GM15510 (cell line): ENCODE data around the gene NUDT19.

Source experiments
- POLR2A ChIP-seq: IDR thresholded peaks from 3 replicates; pipeline ENCODE4 v1.6.1; 2011; ENCODE audit warnings: borderline replicate concordance; ENCODE audit not compliant: insufficient read length; ENCODE audit errors: extremely low read depth

Gene NUDT19

DNA sequence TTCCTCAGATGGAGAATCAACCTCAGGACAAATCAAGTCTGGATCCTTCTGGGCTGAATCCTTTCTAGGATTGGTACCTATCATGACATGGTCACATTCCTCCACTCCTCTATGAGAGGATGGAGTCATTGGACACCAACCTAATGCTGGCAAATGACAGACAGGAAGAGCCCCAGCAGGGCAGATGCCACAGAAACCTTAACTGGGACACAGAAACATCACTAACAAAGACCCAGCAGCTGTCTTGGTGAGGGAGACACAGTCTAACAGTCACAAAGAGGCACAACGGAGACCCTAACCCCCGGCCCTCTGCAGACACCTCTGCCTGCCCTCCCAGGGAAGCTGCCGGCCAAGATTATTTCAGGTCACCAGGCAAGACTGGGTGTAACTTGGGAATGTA is 18.8 kb upstream of the NUDT19 start:
- no peak for TF ChIP-seq POLR2A

DNA sequence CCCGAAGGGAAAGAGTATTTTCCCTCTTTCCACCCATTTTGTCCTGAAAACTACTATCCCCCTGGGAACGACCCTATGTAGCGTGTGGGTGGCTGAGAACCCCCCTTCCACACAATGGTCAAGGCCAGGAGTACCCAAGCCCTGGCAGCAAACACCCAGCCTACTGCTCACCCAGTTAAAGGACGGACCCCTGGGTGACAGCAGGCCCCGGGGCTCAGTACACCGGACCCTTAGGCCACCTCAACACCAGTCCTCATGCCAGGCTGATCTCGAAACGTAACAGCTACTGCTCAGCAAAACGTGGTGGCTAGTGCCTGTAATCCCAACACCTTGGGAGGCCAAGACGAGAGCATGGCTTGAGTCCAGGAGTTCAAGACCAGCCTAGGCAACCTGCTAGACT is 18.0 kb upstream of the NUDT19 start:
- no peak for TF ChIP-seq POLR2A

DNA sequence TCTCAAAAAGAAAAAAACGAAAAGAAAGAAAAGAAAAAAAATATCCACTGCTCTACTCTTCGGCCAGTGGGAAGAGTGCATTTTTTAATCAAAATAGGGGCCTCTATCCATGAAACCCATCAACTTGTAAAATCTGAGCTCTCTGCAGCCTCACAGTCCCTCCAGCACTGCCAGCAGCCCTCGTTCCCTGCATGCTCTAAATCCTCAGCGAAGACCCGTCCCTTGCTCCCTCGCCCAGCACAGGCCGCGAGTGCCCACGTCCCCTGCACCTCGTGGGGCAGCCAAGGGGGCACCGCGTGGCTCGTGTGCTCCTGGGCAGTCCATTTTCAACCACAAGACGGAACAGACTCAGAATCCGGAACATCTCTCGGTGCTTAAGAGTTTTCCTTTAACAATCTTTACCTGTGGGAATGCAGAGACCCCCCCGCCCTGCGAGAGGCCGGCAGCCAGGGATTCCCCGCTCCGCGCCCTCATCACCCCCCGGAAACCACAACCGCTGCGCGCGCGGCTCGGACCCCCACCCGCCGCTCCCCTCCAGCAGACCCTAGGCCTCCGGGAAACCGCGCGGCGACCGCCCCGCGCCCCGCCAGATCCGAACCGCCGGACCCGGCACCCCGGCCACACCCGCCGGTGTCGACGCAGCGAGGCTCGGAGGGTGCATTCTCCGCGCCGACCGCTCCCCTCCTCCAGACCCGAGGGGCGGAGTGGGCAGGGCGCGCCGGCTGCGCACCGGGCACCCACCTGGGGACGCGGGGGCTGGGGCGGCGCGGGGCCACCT is 17.3 kb upstream of the NUDT19 start:
- TF ChIP-seq POLR2A, result no peak

DNA sequence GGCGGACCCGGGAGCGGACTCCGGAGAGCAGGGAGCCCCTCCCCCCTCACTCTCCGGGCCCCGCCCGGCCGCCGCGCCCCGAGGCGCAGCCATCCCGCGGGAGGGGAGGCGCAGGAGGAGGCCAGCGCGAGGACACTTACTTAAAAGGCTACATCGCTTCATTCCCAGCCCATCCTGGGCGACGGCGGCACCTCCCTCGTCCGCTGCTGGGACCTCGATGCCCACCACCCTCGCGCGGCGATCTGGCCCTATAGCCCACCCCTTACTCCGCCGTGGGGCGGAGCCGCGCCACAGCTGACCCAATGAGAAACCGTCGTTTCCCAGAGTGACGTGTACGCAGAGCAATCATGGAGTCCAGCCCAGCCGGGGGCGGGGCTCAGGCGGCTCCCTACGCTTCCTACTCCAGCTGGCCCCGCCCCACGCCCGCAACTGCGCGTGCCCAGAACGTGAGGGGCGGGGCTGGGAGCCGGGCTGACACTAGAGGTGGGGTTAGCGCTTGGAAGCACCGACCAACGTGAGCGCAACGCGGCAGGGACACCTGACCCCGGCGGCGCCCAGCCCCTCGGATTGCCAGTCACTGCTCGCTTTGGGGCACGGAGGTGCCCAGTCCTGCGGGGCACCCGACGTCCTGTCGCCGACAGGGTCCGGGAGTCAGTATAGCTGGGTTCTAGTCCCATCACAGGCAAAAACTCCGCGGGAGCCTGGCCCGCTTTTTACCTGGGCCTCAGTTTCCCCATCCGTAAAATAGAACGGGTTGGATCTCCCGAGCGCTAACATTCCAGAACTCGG is 16.5 kb upstream of the NUDT19 start, which contains the start of gene ANKRD27:
Gene ANKRD27 (minus strand): TSS at position 250 of the 789 bp plus-strand sequence. CDS start 16,165 bp downstream, outside the sequence.
- peak; percentile 64 for TF ChIP-seq POLR2A

DNA sequence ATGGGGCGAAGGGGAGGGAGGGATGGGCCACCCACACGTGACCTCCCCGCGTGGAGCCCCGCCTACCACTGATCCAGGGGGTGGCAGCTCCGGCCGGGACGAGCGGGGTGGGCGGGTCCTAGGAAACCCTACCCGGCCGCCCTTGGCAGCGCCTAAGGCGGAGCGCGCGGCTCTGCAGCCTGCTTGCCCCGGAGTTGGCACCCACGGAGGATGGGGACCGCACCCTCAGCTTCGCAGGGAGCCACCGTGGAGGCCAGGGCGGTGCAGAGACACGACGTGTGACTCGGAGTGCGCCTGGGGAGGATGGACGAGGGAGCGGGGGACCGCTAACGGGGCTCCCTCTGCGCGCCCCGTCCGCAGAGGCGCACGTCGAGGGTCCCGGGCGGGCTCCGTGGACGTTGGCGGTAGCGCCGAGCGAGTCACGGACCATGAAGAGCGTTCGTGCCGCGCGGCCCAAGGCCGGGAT is 15.9 kb upstream of the NUDT19 start, which contains the start of gene RGS9BP:
Gene RGS9BP (plus strand): TSS at position 129 of the 466 bp plus-strand sequence. CDS start 416 bp downstream, outside the sequence.
- no peak for TF ChIP-seq POLR2A

DNA sequence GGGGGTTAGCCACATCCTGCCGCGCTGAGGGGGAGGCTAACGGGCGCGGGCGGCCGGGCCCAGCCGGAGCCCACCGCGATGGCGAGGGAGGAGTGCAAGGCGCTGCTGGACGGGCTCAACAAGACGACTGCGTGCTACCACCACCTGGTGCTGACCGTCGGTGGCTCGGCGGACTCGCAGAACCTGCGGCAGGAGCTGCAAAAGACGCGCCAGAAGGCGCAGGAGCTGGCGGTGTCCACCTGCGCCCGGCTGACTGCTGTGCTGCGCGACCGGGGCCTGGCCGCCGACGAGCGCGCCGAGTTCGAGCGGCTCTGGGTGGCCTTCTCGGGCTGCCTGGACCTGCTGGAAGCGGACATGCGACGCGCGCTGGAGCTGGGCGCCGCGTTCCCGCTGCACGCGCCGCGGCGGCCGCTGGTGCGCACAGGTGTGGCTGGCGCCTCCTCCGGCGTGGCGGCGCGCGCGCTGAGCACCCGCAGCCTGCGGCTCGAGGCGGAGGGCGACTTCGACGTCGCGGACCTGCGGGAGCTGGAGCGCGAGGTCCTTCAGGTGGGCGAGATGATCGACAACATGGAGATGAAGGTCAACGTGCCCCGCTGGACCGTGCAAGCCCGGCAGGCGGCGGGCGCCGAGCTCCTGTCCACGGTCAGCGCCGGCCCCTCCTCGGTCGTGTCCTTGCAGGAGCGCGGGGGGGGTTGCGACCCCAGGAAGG is 15.3 kb upstream of the NUDT19 start:
- no peak for TF ChIP-seq POLR2A

DNA sequence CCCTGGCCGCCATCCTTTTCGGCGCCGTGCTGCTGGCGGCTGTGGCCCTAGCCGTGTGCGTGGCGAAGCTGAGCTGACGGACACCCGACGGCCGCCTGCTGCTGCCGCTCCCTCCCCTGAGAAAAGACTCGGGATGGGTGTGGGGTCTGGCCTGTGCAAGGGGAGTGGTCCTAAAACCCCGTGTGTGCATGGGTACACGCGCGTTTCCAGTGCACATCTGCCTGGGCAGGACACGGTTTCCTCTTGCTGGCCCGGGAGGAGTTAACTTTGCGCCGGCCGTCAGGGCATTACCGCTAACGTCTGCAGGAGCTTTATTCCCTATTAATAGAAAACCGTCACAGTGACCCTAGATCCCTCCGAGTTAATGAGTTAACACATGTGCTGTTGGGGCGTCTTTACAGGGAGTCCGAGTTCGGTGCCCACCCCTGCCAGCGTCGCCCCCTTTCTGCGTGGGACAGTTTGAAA is 14.7 kb upstream of the NUDT19 start:
- no peak for TF ChIP-seq POLR2A

DNA sequence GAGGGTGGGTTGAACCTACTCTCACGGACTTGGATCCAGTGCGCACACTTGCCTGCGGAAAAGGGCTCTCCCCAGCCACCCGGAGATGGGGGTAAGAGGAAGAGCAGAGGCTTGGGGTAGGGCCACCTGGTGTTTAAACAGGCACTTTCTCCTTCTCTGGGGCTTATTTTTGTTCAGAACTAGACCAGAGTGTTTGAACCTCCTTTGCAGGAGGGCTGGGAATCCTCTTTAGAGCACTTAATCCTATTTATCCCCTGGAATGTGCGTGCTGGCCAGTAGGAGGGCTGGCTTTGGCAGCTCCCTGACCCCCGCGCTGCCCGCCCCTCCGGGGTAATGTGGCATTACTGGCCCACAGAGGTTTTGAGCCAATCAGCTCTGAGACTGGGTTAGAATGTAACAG is 14.0 kb upstream of the NUDT19 start:
- no peak for TF ChIP-seq POLR2A

DNA sequence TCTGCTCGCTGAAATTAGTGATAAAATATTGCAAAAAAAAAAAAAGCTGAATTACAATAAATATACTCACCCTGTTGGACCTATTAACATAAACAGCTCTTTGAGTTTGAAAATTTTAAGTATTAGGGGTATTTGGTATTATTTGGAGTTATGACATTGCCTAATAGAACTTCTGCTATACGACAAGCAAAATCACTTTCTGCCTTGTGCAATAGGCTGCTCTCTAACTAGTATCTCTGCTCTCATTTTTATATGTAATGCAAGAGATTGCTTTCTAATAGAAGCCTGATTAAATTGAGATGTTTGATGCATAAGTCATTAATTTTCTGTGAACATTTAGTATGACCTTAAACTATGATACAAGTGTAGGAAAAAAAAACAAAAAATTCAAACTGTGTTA is 10.6 kb upstream of the NUDT19 start:
- TF ChIP-seq POLR2A, result no peak

DNA sequence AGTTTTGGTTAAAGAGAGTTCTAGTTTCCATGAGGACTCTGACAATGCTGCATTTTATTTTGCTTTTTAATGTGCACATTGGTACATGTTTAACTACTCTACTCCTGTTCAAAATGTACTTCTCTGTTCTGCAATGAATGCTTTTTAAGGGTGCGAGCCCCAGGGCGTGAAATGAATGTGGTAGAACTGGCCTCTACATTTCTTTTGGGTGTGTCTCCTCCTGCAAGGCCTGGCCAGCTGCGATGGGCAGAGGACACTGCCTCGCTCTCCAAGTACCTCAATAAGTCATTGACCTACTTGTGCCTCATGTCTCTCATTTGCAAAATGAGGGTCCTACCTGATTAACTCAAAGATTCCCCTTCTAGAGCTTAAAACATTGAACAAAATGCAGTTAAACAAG is 9.3 kb upstream of the NUDT19 start:
- TF ChIP-seq POLR2A, result no peak

DNA sequence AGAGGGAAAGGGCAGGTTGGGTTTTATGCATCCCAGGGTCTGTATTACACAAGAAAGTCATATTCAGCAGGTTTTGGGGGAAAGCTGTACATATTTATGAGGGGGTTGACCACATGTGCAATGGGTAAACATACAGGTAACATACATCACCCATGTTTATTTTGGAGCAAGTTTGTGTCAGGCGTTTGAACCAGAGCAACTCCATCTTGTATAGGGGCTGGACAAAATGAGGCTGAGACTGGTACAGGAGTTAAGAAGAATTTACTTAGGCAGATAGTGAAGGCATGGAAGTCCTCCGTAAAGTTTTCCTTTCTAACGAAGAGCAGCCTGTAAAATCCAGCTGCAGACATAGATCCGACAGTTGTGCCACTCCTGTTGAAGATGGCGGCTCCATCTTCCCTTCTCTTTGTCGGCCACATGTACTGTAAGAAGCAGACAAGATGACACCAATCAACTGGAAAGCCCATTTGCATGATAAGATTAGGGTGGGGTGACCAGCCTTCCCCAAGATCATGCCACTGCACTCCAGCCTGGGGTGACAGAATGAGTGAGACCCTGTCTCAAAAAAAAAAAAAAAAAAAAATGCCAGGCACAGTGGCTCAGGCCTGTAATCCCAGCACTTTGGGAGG is 4.7 kb upstream of the NUDT19 start:
- TF ChIP-seq POLR2A, result no peak

DNA sequence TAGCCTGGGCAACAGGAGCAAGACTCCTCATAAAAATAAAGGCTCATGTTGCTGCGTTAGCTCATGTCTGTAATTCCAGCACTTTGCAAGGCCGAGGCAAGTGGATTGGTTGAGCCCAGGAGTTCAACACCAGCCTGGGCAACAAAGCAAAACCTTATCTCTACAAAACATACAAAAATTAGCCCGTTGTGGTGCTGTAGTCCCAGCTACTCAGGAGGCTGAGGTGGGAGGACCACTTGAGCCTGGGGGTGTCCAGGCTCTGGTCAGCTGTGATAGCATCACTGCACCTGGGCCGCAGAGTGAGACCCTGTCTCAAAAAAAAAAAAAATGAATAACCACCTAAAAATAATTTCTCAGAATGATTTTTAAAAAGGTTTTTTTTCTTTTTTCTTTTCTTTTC is 3.9 kb upstream of the NUDT19 start:
- no peak for TF ChIP-seq POLR2A

DNA sequence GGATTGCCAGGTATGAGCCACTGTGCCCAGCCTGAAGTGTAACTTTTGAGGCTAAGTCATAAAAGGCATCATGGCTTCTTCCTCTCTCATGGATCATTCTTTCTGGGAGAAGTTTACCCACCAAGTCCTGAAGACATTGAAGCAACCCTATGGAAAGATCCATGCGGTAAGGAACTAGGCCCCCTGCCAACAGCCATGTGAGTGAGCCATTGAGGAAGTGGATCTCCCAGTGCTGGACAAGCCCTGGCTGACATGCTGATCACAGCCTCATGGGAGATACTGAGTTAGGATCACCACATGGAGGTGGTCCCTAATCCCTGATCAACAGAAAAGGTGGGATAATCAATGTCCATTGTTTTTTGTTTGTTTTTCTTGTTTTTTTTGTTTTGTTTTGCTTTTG is 3.3 kb upstream of the NUDT19 start:
- no peak for TF ChIP-seq POLR2A

DNA sequence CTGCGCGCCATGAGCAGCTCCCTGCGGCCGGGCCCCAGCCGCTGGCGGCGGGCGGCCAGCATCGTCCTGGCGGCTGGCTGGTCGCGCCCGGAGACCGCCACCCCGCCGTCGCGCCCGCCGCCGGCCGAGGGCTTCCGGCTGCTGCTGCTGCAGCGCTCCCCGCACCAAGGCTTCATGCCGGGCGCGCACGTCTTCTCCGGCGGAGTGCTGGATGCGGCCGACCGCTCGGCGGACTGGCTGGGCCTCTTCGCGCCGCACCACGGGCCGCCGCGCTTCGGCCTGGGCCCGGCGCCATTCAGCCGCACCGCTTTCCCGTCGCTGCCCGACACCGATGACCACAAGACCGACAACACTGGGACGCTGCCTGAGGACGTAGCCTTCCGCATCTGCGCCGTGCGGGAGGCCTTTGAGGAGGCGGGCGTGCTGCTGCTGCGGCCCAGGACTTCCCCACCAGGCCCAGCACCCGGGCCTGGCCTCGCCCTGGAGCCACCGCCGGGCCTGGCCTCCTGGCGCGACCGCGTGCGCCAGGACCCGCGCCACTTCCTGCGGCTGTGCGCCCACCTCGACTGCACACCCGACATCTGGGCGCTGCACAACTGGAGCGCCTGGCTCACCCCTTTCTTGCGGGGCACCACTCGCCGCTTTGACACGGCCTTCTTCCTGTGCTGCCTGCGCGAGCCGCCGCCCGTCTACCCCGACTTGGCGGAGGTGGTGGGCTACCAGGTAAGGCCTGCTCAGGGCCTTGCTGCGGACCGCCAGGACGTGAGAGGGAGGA is 518 bp downstream of the NUDT19 start:
- TF ChIP-seq POLR2A, result peak; percentile 43
